Activated CD4-positive, alpha-beta T cell treated with anti-CD3 and anti-CD28 coated beads, Interleukin-2, Interleukin-4, amounts not matched to agents 100 ng/mL and 50 ng/mL, durations not matched to agents 16 hours and 8 hours (primary cell): ENCODE measurements around the gene TMEM95.

ENCODE experiments used
- DNase-seq: peaks from one replicate; pipeline ENCODE4 v3.0.0-alpha.2; 2020; ENCODE audit warnings: low spot score

The TMEM95 gene, protein sequence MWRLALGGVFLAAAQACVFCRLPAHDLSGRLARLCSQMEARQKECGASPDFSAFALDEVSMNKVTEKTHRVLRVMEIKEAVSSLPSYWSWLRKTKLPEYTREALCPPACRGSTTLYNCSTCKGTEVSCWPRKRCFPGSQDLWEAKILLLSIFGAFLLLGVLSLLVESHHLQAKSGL

DNA sequence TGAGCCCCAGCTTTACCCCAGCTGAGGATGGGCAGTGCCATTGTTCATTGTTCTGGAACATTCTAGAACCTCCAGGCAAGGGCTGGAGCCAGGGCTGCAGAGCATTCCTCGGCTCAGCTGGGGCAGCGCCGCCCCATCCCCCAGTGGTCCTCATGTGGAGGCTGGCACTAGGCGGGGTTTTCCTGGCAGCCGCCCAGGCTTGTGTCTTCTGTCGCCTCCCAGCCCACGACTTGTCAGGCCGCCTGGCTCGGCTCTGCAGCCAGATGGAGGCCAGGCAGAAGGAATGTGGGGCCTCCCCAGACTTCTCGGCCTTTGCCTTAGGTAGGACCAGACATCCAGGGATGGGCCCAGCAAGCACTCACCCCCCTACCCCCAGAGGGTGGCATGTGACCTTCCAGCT lies at the start of gene TMEM95:
TMEM95 (plus strand) TSS at position 104 of the 400 bp plus-strand sequence; CDS start at position 153, 49 bp downstream.
- no peak for DNase-seq

DNA sequence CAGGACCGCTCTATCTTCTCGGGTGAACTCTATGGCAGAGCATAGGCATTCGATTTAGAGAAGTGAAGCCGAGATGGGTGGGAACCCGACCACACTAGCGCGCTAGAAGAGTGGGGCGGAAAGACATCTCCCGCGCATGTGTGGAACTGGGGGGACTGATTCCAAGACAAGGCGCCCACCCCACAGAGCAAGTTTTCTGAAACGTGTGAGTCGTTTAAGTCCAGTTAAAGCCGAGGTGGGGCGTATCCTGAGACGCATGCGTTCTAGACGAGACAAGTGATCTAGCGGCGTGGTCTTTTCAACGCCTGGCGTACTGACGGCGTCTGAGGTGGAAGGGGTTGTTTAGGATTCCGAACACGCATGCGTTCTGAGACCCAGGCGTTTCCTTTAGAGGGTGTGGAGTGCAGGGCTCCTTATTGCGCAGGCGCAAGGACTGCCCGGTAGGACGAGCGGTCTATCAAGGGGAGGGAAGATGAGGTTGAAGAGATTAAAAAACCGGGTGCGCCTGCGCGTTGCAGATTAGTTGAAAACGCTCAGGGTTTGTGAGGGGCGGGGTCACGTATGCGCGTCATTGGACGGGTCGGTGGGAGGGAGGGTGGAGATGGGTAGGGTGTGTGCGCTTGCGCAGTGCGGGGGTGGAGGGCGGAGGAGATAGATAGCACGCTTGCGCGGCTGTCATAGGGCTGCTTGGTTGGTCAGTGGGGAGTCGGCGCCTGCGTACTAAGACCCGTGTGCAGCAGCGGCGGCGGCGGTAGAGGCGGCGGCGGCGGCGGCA lies 47.9 kb upstream of the TMEM95 start, which contains the start of gene EIF5A:
EIF5A (plus strand) TSS at position 718 of the 775 bp plus-strand sequence. CDS start 2,008 bp downstream, outside the sequence.
- peak; percentile 100 for DNase-seq

DNA sequence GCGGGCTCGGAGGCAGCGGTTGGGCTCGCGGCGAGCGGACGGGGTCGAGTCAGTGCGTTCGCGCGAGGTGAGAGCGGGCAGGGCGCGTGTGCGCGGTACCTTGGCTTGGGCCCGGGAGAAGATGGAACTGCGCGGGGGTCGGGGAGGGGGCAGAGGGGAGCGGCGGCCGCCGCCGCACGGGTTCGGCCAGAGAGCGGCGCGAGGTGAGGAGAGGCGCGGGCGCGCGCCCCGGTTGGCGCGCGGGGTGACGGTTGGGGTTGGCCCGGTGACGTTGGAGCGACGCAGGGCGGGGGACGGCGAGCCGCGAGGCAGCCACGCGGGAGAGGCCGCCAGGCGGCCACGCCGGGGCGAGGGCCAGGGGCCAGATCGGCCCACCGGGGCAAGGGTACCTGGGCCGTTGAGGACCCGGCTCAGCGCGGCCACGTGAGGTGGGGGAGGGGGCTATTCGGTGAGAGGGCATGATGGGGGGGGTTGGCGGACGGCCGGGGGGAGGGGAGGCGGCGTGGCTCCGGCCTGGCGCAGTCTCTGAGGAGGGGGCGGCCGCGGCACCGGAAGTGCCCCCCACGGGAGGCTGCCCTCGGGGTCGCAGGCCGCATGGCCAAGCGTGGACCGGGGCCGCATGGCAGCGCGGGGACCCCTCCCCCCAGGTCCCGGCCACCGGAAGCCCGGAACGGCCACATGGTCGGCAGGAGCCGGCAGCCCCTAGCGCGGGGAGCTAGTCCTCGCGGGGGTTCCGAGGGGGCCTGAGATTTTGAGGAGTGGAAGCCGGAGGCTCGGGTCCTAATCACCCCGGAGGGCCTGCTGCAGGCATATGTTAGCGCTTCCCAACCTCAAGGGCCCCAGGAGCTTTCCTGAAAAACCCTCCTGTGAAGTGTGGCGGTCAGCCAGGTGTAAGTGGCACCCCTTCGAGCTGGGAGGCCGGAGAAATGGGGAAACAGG lies 47.0 kb upstream of the TMEM95 start:
- DNase-seq = peak; percentile 43

DNA sequence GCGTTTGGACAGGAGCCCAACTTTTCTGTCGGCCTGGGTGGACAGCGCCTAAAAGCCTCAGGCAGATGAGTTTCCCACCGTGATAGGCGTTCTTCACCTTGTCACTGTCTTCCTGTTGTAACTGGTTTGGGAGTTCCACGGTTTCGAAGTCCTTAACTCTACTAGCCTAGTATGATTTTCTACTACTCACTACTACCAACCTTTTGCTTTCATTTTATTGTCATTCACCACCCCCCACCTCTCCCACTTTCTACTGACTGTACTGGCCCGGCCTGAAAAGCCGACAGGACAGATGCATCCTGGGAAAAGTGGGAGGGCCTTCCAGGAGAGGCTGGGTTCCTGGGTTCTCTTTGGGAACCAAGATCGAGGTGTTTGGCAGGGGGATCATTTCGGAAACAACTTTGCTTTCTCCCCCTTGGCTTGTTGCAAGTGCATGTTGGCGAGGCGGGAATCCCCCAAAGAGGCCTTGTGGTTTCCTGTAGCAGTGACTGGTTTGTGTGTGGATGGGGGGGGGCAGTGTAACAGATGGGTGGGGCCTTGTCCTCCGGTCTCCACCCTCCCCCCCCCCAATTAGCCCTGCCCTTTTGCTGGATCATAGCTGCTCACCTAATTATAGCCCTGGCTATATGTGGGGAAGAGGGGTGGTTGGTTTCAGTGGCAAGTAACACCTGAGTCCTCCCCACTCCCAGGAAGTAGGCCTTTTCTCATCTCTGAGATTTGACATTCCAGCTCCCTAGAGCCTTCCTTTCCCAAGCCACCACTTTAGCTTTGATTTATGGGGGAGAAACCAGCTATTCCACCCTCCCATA lies 46.1 kb upstream of the TMEM95 start:
- peak; percentile 82 for DNase-seq

DNA sequence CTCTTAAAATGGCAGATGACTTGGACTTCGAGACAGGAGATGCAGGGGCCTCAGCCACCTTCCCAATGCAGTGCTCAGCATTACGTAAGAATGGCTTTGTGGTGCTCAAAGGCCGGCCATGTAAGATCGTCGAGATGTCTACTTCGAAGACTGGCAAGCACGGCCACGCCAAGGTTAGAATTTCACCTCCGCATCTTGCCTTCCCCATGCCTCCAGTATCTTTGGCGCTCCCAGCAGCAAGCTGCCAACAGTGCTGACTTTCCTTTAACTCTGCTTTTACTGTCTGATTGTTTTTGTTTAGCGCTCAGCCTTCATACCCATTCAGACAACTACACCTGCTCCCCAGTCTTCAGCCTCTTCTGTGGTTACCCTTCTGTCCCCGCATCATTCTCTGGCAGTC lies 45.3 kb upstream of the TMEM95 start:
- DNase-seq = no peak

DNA sequence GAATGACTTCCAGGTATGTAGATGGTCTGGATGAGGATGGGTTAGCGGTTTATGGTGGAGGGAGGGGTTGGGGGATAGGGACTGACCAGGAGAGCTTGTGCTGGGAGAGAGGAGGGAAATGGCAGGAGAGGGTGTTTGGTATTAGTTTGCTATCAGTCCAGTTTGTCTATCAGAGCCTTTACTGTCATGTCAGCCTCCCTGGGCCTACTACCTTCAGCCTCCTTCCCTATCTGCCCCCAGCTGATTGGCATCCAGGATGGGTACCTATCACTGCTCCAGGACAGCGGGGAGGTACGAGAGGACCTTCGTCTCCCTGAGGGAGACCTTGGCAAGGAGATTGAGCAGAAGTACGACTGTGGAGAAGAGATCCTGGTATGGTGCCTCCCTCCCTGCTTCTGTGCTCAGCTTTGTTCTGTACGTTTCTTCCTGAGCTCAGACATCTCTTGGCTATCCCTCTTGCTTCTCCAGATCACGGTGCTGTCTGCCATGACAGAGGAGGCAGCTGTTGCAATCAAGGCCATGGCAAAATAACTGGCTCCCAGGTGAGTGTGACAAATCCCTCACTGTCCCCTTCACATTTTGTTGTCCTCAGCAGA lies 43.7 kb upstream of the TMEM95 start:
- no peak for DNase-seq

DNA sequence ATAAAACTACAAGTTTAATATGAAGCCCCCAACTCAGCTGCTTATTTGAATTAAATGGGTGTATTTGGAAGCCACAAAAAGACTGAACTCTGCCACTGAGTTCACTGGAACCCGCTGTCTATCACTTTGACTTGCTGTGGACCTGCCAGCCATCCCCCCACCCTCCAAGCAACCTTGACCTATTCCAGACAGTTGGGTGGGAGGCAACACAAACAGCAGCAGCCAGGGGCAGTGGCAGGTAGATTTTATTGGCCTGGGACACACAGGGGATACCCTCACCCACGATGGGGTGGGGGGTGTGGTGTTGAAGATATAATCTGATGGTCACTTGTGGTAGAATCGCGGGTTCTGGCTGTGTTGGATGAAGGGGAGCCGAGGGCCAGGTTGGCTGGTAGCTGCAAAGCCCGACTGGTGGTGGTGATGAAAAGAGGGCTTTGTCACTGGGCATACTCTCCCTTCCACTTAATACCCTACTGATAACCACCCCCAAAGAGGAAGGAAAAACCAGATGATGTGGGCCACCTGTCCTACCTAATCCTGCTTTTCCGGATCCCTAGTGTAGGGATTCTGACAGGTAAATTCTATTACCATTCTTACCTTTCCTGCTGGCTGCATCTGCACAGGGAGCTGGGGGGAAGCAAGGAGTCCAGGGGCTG lies 42.4 kb upstream of the TMEM95 start:
- DNase-seq = no peak

DNA sequence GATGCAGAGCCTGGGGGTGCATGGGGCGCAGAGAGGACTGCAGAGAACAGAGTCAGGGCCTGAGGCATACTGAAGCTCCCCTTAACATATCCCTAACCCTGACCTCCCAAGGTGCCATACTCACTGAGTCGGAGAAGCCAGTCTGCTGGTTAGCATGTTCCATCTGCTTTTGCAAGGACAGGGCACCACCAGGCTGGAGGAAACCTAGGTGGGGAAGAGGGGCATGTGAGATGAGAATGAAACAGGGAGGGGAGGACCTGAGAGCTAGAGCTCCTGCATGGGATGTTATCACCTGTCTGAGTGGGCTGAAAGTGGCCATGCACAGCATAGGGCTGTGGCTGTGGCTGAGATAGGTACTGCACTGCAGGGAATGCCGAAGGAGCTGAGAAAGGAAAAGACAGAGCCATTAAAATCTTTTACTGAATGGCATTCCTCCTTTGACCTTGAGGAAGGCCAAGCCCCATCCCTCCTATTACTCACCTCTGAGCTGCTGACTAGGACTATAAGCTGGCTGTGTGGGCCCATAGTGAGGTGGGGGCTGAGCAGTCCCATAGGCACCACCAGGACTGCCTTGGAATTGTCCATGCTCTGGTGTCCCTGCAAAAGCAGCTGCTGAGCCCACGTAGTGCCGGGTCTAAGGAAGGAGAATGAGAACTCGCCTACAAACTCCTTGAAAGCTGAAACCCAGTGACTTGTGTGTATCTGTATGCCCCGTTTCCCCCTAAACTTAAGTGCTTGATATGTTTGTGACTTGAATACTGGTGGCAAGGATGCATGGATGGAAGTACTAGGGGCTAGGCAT lies 41.7 kb upstream of the TMEM95 start:
- no peak for DNase-seq

DNA sequence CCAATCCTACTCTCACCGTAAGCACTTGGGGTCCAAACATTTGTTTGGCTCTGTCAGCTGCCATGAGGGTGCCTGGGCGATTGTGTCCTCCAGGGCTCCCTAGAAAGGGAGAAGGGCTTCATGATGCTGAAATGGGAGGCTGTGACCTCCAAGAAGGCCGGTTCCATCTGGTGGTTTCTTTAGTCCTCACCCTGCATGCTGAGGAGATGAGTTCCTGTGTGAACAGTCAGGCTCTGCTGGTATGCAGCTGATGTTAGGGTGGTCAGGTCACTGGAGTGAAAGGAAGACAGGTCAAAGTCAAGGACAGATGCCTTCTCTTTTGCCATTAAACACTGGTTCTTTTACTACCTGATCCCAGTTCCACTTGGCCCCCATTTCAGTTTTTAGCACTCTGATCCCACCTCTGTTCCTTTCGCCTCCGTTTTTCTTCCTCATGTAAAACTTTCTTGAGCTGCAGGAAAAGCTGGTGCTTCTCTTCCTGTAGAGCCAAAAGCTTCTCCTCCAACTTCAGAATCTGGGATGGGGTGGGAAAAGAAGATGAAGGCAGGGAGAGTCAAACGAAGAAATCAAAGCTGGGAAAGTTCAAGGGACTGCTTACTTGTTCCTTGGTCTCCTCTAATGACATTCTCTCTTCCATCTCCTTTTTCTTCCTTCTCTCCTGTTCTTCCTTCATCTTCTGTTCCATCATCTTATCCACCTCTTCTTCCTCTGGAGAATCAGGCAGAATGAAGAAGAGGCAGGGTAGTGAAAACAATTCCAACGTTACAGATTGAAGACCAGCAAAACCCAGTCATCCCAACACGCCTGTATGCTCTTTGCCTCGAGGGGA lies 40.9 kb upstream of the TMEM95 start:
- DNase-seq = no peak

DNA sequence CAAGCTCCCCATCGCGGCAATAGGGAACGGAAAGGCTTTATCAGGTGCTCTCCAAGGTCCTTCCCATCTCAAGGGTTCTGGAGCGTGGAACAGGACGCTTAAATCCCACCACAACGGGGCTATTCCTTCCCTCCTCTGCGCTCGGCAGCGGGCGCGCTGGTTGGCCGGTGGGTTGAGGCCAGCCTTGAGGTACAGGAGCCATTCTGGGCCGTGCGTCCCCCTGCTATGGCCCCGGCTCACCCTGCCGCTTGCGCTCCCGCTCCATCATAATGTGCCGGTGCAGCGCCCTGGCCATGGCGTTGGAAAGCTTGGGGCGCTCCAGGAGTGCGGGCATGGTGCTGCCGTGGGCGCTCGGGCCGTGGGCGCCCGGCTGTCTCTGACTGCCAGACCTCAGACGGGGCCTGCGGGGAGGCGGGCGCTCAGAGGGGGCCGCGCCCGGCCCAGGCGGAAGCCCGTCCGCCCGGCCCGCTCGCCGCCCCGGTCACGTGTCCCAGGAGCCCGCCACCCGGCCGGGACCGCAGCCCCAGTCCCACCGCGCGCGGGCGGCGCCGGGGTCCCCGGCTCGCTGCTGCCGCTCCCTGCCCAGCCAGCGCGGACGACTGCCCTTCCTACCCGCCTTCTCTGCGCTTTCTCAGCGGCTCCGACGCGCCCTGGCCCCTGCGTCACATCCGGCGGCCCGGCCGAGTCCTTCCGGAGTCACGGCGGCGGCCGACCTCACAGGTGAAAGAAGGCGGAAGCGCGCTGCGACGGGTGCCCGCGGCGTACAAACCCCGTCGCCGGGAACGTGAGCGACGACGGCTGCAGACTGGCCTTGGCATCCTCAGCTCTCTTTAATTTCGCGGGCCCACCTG lies 40.0 kb upstream of the TMEM95 start, which contains the start of gene GPS2:
GPS2 (minus strand) TSS at position 642 of the 851 bp plus-strand sequence; CDS start at position 334, 308 bp downstream.
- DNase-seq = peak; percentile 93

DNA sequence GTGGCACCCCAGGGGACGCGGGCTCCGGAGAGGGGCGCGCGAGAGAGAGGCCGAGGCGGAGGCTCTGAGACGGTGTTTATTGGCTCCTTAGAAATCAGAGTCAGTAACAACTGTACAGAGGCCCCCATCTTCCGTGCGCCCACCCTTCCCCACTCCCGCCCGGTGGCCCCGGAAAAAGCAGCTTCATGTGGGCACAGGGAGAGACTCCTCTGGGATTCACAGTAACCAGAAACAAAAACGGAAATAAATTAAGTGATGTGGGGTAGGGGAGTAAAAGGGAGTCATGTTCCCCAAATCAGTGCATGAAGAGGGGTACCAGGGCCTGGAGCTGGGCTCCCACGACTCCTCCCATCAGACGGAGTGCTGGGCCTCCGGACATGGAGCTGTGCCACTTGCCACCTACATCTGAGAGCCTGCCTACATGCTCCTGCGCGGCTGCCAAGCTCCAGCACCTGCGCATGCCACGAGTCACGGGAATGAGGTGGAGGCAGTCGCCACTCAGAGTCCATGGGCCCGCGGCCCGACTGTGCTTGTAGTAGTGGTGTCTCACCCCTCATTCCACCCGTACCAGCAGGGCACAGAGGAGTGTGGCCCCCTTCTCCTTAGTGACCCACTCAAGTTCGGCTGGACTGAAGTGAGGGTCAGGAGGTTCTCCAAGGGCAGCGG lies 39.3 kb upstream of the TMEM95 start:
- DNase-seq = no peak

DNA sequence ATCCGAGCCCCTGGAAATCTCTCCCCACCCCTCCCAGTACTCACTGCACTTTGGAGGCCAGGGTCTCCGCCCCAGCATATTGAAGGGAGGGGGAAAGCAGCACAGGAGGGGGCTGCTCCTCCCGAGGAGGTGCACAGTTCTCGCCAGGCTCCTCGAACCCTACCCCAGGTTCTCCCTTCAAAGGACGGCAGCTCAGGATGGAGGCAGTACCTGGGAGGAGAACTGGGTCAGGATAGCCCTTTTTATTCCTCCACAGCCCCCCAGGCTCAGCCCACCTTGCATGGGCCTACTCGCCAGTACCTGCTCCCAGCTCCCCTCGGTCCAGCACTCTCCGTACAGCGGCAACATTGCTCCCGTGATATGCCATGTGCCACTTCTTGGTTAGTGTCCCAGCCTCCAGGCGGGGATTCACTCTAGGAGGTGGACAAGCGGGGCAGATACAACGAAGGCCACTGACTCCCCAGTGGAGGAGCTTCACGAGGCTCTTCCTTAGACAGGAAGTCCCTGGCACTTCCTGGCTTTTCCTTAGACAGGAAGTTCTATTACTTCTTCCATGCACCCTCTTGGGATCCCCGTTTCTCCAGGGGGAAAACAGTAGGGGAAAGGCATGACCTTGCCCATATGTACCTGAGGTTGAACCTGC lies 37.7 kb upstream of the TMEM95 start:
- no peak for DNase-seq

DNA sequence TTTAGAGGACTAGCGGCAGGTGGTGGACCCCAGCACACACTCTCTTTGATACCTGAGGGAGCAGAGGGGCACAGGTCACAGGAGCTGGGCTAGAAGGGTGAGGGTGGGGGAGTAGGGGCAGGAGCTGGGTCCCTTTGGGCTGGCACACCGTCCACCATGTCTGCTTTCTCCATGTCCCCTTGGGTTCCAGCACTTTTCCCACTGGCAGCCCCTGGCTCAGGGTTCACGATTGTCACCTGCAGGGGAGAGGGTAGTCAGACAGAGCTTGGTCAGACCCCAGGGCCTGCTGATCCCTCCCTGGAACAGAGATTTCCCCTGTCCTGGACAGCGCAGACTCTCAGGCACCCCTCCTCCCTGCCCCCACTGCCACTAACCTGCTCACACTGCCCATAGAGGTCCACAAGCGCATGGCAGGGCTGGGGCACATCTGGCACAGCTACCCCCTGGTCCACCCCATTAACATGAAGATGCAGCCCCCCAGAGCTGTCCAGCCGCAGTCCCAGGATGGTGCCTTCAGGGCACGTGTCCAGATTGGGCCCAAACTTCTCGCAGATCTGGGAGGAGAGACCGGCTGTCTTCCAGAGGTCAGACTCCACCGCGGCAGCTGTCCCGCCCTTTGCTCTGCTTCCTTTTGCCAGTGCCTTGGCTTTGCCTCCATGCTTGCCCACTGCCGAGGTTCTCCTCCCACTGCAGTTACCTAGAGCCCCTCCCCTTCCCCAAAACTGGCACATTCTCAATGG lies 36.7 kb upstream of the TMEM95 start:
- DNase-seq = no peak

DNA sequence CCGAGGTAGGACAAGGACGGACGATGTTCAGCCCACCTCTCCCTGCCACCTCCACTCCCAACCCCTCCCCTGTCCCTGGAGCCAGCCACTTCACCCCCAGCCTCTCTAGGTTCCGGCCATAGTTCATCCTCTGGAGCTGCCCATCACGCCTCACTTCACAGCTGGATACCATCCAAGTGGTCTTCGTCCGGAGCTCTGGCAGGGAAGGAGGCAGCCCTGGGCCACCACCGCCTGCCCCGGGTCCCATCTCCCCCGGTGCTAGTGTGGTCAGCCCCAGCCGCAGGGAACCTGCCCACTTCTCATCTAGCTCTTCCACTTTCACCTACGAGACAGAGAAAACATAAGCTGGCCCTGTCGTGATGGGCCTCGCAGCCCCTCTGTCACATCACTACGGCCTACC lies 33.5 kb upstream of the TMEM95 start:
- no peak for DNase-seq

DNA sequence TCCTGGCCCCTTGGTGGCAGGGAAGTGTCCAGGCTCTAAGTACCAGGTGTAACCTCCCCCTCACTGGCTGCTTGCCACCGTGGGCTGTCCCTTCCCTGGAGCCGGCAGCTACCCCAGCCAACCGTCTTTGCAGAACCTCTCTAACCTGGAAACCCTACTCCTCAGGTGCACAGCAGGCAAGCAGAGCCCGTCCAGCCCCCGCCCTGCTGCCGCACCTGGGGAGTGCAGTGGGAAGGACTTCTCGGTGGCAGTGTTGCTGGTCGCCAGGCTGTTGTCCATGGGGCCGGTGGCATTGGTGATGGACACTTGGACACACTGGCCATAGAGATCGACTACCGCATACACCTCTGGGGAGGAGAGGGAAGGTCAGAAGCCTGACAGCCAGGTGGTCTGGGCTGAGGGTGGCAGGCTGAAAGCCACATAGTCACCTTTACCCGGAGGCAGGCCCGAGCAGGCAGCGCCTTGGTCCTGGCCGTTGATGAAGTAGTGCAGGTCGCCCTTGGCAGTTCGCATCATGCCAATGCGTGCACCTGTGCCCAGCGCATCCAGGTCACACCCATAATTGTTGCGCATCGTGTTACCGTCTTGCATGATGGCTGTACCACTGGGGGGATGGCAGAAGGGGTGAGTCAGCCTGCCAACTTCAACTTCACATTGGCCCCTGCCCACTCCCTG lies 32.3 kb upstream of the TMEM95 start:
- DNase-seq = no peak
